NCI-H2196 treated with DMSO at 0.1 percent for 48 hours (cell line): ENCODE measurements around the gene GLT1D1.

ENCODE experiments used
- DNase-seq: peaks from one replicate; lab custom pipeline; 2025; ENCODE audit not compliant: unreplicated experiment; lab: John Stamatoyannopoulos, UW

The GLT1D1 gene

GRCh38 chr12:128852026-128852698 is 1.1 kb upstream of the GLT1D1 start:
- no peak for DNase-seq

- no peak for DNase-seq
These were observed 421 bp downstream of the GLT1D1 start for GRCh38 chr12:128853600-128854197.

- DNase-seq = no peak
These were observed 2.9 kb downstream of the GLT1D1 start for GRCh38 chr12:128856035-128856790.

GRCh38 chr12:128856791-128857078 is 3.5 kb downstream of the GLT1D1 start:
- DNase-seq = no peak

GRCh38 chr12:128857133-128857763 is 4.0 kb downstream of the GLT1D1 start:
- DNase-seq = no peak

GRCh38 chr12:128859311-128859710 is 6.0 kb downstream of the GLT1D1 start:
- no peak for DNase-seq

GRCh38 chr12:128861226-128862016 is 8.1 kb downstream of the GLT1D1 start:
- no peak for DNase-seq

- DNase-seq = no peak
These were observed 10.7 kb downstream of the GLT1D1 start for GRCh38 chr12:128863957-128864356.

- no peak for DNase-seq
These were observed 11.4 kb downstream of the GLT1D1 start for GRCh38 chr12:128864516-128865186.

- no peak for DNase-seq
These were observed 14.2 kb downstream of the GLT1D1 start for GRCh38 chr12:128867466-128867865.

GRCh38 chr12:128871516-128871892 is 18.2 kb downstream of the GLT1D1 start:
- DNase-seq = no peak

GRCh38 chr12:128872303-128872702 is 19.0 kb downstream of the GLT1D1 start:
- DNase-seq = no peak

GRCh38 chr12:128876559-128876958 is 23.3 kb downstream of the GLT1D1 start:
- no peak for DNase-seq

GRCh38 chr12:128879898-128880764 is 26.9 kb downstream of the GLT1D1 start:
- no peak for DNase-seq

GRCh38 chr12:128891856-128892255 is 38.6 kb downstream of the GLT1D1 start:
- no peak for DNase-seq

- DNase-seq = no peak
These were observed 50.0 kb downstream of the GLT1D1 start for GRCh38 chr12:128903236-128903635.

GRCh38 chr12:128905003-128905544 is 51.8 kb downstream of the GLT1D1 start:
- no peak for DNase-seq

GRCh38 chr12:128906485-128907137 is 53.3 kb downstream of the GLT1D1 start:
- DNase-seq = no peak

GRCh38 chr12:128908254-128908653 is 55.0 kb downstream of the GLT1D1 start:
- no peak for DNase-seq
